CD14-positive monocyte (primary cell): ENCODE measurements around the gene CLK3. TPM values are rescaled to one million over a fixed set of nuclear protein-coding genes. Genes with fewer than 3 reads are reported as not detected.

Source experiments
- DNase-seq, 3 donors: peaks; one replicate each; pipeline ENCODE4 v3.0.0-alpha.2; 2011 to 2022
- H2AFZ ChIP-seq: 2 replicates; pipeline ENCODE4 v1.6.0; 2012; ENCODE audit warnings: mild to moderate bottlenecking, low read depth, low read length, inconsistent platforms; ENCODE audit not compliant: insufficient read depth, poor library complexity, severe bottlenecking
- H3K27ac ChIP-seq, 2 donors: 1 replicate in 1 of 2; 2 replicates in 1 of 2; pipeline ENCODE4 v1.5.1; 2012 to 2013; ENCODE audit warnings: low read length in 2 of 2, control low read depth in 1 of 2, inconsistent platforms in 1 of 2, low read depth in 1 of 2, mild to moderate bottlenecking in 1 of 2
- H3K27me3 ChIP-seq, 2 donors: one replicate each; pipeline versions ENCODE4 v1.6.0 to v1.6.1; 2011 to 2013; ENCODE audit warnings: low read length in 2 of 2; ENCODE audit not compliant: control insufficient read depth in 2 of 2, insufficient read depth in 2 of 2
- H3K36me3 ChIP-seq, 2 donors: replicated peaks in 1 of 2; 1 replicate in 1 of 2; 2 replicates in 1 of 2; pipeline versions ENCODE4 v1.5.1 to v1.6.1; 2012 to 2013; ENCODE audit warnings: low read length in 2 of 2, control low read depth in 1 of 2, inconsistent platforms in 1 of 2, mild to moderate bottlenecking in 1 of 2; ENCODE audit not compliant: insufficient read depth in 2 of 2, control insufficient read depth in 1 of 2
- H3K4me1 ChIP-seq, 2 donors: 1 replicate in 1 of 2; 2 replicates in 1 of 2; pipeline versions ENCODE4 v1.5.1 to v1.6.1; 2012 to 2013; ENCODE audit warnings: low read length in 2 of 2, control low read depth in 1 of 2, inconsistent platforms in 1 of 2, mild to moderate bottlenecking in 1 of 2, moderate library complexity in 1 of 2; ENCODE audit not compliant: insufficient read depth in 2 of 2, control insufficient read depth in 1 of 2
- H3K4me2 ChIP-seq: replicated peaks from 2 replicates; pipeline ENCODE3; 2012; ENCODE audit warnings: low read length, moderate library complexity, mild to moderate bottlenecking; ENCODE audit not compliant: poor library complexity, severe bottlenecking; ENCODE audit errors: extremely low read depth
- H3K4me3 ChIP-seq, 3 experiments: fragments of 200-600 bp in 1 of 3; sonication (generic) in 1 of 3; replicated peaks in 1 of 3; 1 replicate in 2 of 3; 2 replicates in 1 of 3; pipeline ENCODE4 v1.5.1; 2011 to 2013; ENCODE audit warnings: low read length in 3 of 3, mild to moderate bottlenecking in 3 of 3, control low read depth in 2 of 3, low read depth in 2 of 3, inconsistent platforms in 1 of 3, moderate library complexity in 1 of 3
- H3K79me2 ChIP-seq: 2 replicates; pipeline ENCODE4 v1.6.0; 2012; ENCODE audit warnings: mild to moderate bottlenecking, control low read depth, inconsistent platforms, low read length, moderate library complexity; ENCODE audit not compliant: insufficient read depth
- H3K9ac ChIP-seq: 2 replicates; pipeline ENCODE4 v1.6.0; 2017; ENCODE audit warnings: low read length, mild to moderate bottlenecking; ENCODE audit not compliant: insufficient read depth, poor library complexity, severe bottlenecking
- H3K9me3 ChIP-seq, 2 donors: replicated peaks in 1 of 2; 1 replicate in 1 of 2; 2 replicates in 1 of 2; pipeline versions ENCODE4 v1.5.1 to v1.6.1; 2012 to 2013; ENCODE audit warnings: low read length in 2 of 2, control low read depth in 1 of 2; ENCODE audit not compliant: control insufficient read depth in 1 of 2, insufficient read depth in 1 of 2
- H4K20me1 ChIP-seq: 2 replicates; pipeline ENCODE4 v1.6.0; 2012; ENCODE audit warnings: mild to moderate bottlenecking, low read length, control low read depth, moderate library complexity; ENCODE audit not compliant: insufficient read depth
- H3K27ac Mint-ChIP-seq, 7 donors: one replicate each; pipeline ENCODE4 v1.8.0; 2020; ENCODE audit warnings: mild to moderate bottlenecking in 7 of 7, mixed read lengths in 7 of 7, moderate library complexity in 6 of 7, inconsistent platforms in 2 of 7
- H3K27me3 Mint-ChIP-seq, 3 donors: one replicate each; pipeline ENCODE4 v1.8.0; 2021 to 2022; ENCODE audit warnings: low read depth in 3 of 3, mild to moderate bottlenecking in 3 of 3, mixed read lengths in 3 of 3, moderate library complexity in 3 of 3, inconsistent platforms in 1 of 3
- H3K36me3 Mint-ChIP-seq, 2 donors: one replicate each; pipeline ENCODE4 v1.8.0; 2020; ENCODE audit warnings: mixed read lengths in 2 of 2, inconsistent platforms in 1 of 2, mild to moderate bottlenecking in 1 of 2
- H3K4me1 Mint-ChIP-seq: one replicate; pipeline ENCODE4 v1.8.0; 2020; ENCODE audit warnings: mild to moderate bottlenecking, mixed read lengths
- H3K4me3 Mint-ChIP-seq, 2 donors: one replicate each; pipeline ENCODE4 v1.8.0; 2020; ENCODE audit warnings: mild to moderate bottlenecking in 2 of 2, mixed read lengths in 2 of 2, moderate library complexity in 1 of 2
- H3K9me3 Mint-ChIP-seq, 7 donors: one replicate each; pipeline ENCODE4 v1.8.0; 2020 to 2022; ENCODE audit warnings: mixed read lengths in 7 of 7, mild to moderate bottlenecking in 6 of 7, moderate library complexity in 6 of 7, inconsistent platforms in 2 of 7
- CTCF ChIP-seq: fragments of 200-600 bp; IDR thresholded peaks from one replicate; pipeline ENCODE4 v1.8.0; 2022; ENCODE audit warnings: antibody characterized with exemption, mild to moderate bottlenecking
- WGBS: methylation state at CpG from one replicate; pipeline ENCODE4 v1.1.5; 2013; ENCODE audit warnings: missing lambda C conversion rate; ENCODE audit not compliant: insufficient coverage; 5-methylcytosine and 5-hydroxymethylcytosine counted together
- intact Hi-C, 2 donors: fragments of 100-400 bp; cut with micrococcal nuclease; formaldehyde crosslinking; loops; one replicate each; pipeline versions ENCODE4 v1.15.0 to v1.15.1; 2023
- polyA plus RNA-seq, 3 donors: library from polyadenylated mRNA; depleted of rRNA in 1 of 3; unstranded in 2 of 3; stranded (reverse) in 1 of 3; fragments of 300-500 nt in 2 of 3; fragments of >200 nt in 1 of 3; fragmentation: Illumina TruSeq in 2 of 3; gene quantifications; 1 replicate in 2 of 3; 2 replicates in 1 of 3; pipeline ENCODE4 v1.2.3, GENCODE V29; 2012 to 2021

CLK3 gene
- polyA plus RNA-seq, 3 donors: 27.6 to 354 (median 33.2) TPM

- no peak overlapping the region for H3K9ac ChIP-seq
- WGBS: 100% methylated on average over 3 of the region's 7 CpGs
- DNase-seq: no peak
- Mint-ChIP-seq H3K9me3 (no peaks in the 10 kb centered on the region), H3K36me3 (peaks cover 89 to 97% of the 10 kb centered on the region in 2 donors), H3K27me3 (peaks cover 0 to 4% (median 0%) of the 10 kb centered on the region in 3 donors), H3K4me3 (no peak overlapping the region), H3K27ac (peak overlapping the region in 3 of 7 donors; percentile 13 to 61 (median 60)), H3K4me1 (peaks cover 6% of the 10 kb centered on the region)
- H4K20me1 ChIP-seq: peaks cover 100% of the 10 kb centered on the region
- H3K27ac ChIP-seq: peak overlapping the region in 1 of 2 donors; percentile 27
- no peaks in the 10 kb centered on the region for H3K9me3 ChIP-seq
- H3K4me3 ChIP-seq: no peak overlapping the region
- no peaks in the 10 kb centered on the region for H3K4me1 ChIP-seq
- no peak for TF ChIP-seq CTCF
- no peaks in the 10 kb centered on the region for H3K27me3 ChIP-seq
- no peak overlapping the region for H3K4me2 ChIP-seq
- H3K36me3 ChIP-seq: peaks cover 99 to 100% of the 10 kb centered on the region in 2 donors
- H3K79me2 ChIP-seq: peaks cover 24% of the 10 kb centered on the region
- no peak overlapping the region for H2AFZ ChIP-seq
- intact Hi-C loops: no loop called here
These were observed 10.7 kb downstream of the CLK3 start for GRCh38 chr15:74626336-74626735.

- H3K9me3 ChIP-seq: no peaks in the 10 kb centered on the region
- Mint-ChIP-seq H3K27me3 (peaks cover 0 to 4% (median 0%) of the 10 kb centered on the region in 3 donors), H3K9me3 (no peaks in the 10 kb centered on the region), H3K36me3 (peaks cover 86 to 95% of the 10 kb centered on the region in 2 donors), H3K4me3 (no peak overlapping the region), H3K4me1 (peaks cover 6% of the 10 kb centered on the region), H3K27ac (peak overlapping the region in 3 of 7 donors; percentile 13 to 61 (median 60))
- H2AFZ ChIP-seq: no peak overlapping the region
- peaks cover 18% of the 10 kb centered on the region for H3K79me2 ChIP-seq
- H3K36me3 ChIP-seq: peaks cover 97 to 100% of the 10 kb centered on the region in 2 donors
- no peak for TF ChIP-seq CTCF
- no peak overlapping the region for H3K9ac ChIP-seq
- intact Hi-C loops: no loop called here
- no peak overlapping the region for H3K4me3 ChIP-seq
- no peak overlapping the region for H3K4me2 ChIP-seq
- peak overlapping the region in 1 of 2 donors; percentile 27 for H3K27ac ChIP-seq
- 70% methylated on average over 5 of the region's 10 CpGs for WGBS
- no peaks in the 10 kb centered on the region for H3K4me1 ChIP-seq
- peaks cover 100% of the 10 kb centered on the region for H4K20me1 ChIP-seq
- no peak for DNase-seq
- no peaks in the 10 kb centered on the region for H3K27me3 ChIP-seq
These were observed 11.4 kb downstream of the CLK3 start for GRCh38 chr15:74626752-74627692.
